ENCODE measurements around the gene C1QTNF12.

DNA sequence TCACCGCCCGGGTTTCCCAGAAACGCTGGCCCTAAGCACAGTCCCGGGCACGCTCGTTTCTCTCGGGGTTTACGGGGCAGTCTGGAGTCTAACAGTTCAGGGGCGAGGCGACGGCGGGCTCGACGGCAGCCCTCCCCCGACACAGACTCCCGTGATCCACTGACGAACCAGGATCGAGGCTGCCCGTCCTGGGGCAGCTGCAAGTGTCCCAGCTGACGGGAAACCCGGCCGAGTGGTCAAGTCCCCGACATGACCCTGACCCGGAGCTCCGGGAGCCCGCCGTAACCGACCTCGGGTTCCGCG, 26.6 kb upstream of the C1QTNF12 start:
- no peak for TF ChIP-seq POLR2A (IDR thresholded peaks at IDR 0.05; ENCODE audit: control extremely low read depth in 1 of 2, low read depth in 2 of 2, low read length in 2 of 2)
- TF ChIP-seq, protein P1, sequence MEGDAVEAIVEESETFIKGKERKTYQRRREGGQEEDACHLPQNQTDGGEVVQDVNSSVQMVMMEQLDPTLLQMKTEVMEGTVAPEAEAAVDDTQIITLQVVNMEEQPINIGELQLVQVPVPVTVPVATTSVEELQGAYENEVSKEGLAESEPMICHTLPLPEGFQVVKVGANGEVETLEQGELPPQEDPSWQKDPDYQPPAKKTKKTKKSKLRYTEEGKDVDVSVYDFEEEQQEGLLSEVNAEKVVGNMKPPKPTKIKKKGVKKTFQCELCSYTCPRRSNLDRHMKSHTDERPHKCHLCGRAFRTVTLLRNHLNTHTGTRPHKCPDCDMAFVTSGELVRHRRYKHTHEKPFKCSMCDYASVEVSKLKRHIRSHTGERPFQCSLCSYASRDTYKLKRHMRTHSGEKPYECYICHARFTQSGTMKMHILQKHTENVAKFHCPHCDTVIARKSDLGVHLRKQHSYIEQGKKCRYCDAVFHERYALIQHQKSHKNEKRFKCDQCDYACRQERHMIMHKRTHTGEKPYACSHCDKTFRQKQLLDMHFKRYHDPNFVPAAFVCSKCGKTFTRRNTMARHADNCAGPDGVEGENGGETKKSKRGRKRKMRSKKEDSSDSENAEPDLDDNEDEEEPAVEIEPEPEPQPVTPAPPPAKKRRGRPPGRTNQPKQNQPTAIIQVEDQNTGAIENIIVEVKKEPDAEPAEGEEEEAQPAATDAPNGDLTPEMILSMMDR (IDR thresholded peaks at IDR 0.05; ENCODE audit: control extremely low read depth in 1 of 3, insufficient read depth in 1 of 3, low read depth in 1 of 3, low read length in 3 of 3), result no peak
- no peak for TF ChIP-seq RFX5 (IDR thresholded peaks at IDR 0.05; ENCODE audit: borderline replicate concordance, low read depth, low read length)
- TF ChIP-seq, protein P2, sequence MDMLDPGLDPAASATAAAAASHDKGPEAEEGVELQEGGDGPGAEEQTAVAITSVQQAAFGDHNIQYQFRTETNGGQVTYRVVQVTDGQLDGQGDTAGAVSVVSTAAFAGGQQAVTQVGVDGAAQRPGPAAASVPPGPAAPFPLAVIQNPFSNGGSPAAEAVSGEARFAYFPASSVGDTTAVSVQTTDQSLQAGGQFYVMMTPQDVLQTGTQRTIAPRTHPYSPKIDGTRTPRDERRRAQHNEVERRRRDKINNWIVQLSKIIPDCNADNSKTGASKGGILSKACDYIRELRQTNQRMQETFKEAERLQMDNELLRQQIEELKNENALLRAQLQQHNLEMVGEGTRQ (IDR thresholded peaks at IDR 0.05; ENCODE audit: low read length), result no peak
- TF ChIP-seq EP300 (IDR thresholded peaks at IDR 0.05; ENCODE audit: borderline replicate concordance in 1 of 2, low read depth in 2 of 2, low read length in 2 of 2), result no peak
- TF ChIP-seq SP1 (IDR thresholded peaks at IDR 0.05; ENCODE audit: low read depth, low read length), result no peak
